SH-SY5Y (cell line): Measurements from ENCODE around the gene C2CD2L.

Experiments
- GATA2 ChIP-seq: IDR thresholded peaks from 2 replicates; pipeline ENCODE4 v1.6.1; 2011; ENCODE audit warnings: mild to moderate bottlenecking, low read depth, low read length
- GATA3 ChIP-seq: IDR thresholded peaks from 2 replicates; pipeline ENCODE4 v1.6.1; 2011; ENCODE audit warnings: low read depth, mild to moderate bottlenecking, low read length, moderate library complexity

Gene C2CD2L

GRCh38 chr11:119147604-119148333 is 40.6 kb downstream of the C2CD2L start:
- TF ChIP-seq GATA3 (no peak), GATA2 (no peak)

- TF ChIP-seq GATA2 (no peak), GATA3 (no peak)
These were observed 41.5 kb downstream of the C2CD2L start for GRCh38 chr11:119148720-119149017.

- no peak for TF ChIP-seq GATA3
- no peak for TF ChIP-seq GATA2
These were observed 42.1 kb downstream of the C2CD2L start, which contains the start of gene ABCG4 for GRCh38 chr11:119149018-119149785. ABCG4 (plus strand) TSS chr11:119149052; CDS start chr11:119149966, 914 bp downstream.

GRCh38 chr11:119149786-119150275 is 42.7 kb downstream of the C2CD2L start:
- TF ChIP-seq GATA2 (no peak), GATA3 (no peak)

GRCh38 chr11:119152043-119152442 is 44.9 kb downstream of the C2CD2L start:
- TF ChIP-seq GATA2 (no peak), GATA3 (no peak)

- TF ChIP-seq GATA2, result no peak
- no peak for TF ChIP-seq GATA3
These were observed 45.5 kb downstream of the C2CD2L start for GRCh38 chr11:119152604-119153003.

GRCh38 chr11:119153049-119153818 is 46.1 kb downstream of the C2CD2L start:
- TF ChIP-seq GATA3, result no peak
- TF ChIP-seq GATA2, result no peak

- TF ChIP-seq GATA2, result no peak
- TF ChIP-seq GATA3, result no peak
These were observed 47.0 kb downstream of the C2CD2L start for GRCh38 chr11:119154178-119154577.

- TF ChIP-seq GATA2 (no peak), GATA3 (no peak)
These were observed 48.8 kb downstream of the C2CD2L start for GRCh38 chr11:119155733-119156492.

GRCh38 chr11:119156496-119156895 is 49.4 kb downstream of the C2CD2L start:
- TF ChIP-seq GATA3 (no peak), GATA2 (no peak)

GRCh38 chr11:119157063-119157462 is 49.9 kb downstream of the C2CD2L start:
- TF ChIP-seq GATA3 (no peak), GATA2 (no peak)

GRCh38 chr11:119158467-119158866 is 51.3 kb downstream of the C2CD2L start:
- TF ChIP-seq GATA2 (no peak), GATA3 (no peak)

- TF ChIP-seq GATA2 (no peak), GATA3 (no peak)
These were observed 53.0 kb downstream of the C2CD2L start for GRCh38 chr11:119160151-119160550.
